Esophagus muscularis mucosa (tissue), 4 donors: ENCODE measurements around the gene GZMH.

Source experiments
- EP300 ChIP-seq: sonication (generic); formaldehyde crosslinking; IDR thresholded peaks from one replicate; pipeline ENCODE4 v1.6.1; 2017; ENCODE audit warnings: antibody characterized with exemption
- POLR2A ChIP-seq: fragments of 450-650 bp; IDR thresholded peaks from one replicate; pipeline ENCODE4 v1.6.1; 2017; ENCODE audit warnings: antibody characterized with exemption, moderate library complexity, mild to moderate bottlenecking, low read depth
- TF ChIP-seq, protein P1 (sequence below), 3 experiments: fragments of 200-600 bp in 2 of 3; fragments of 450-650 bp in 1 of 3; sonication (generic) in 2 of 3; IDR thresholded peaks; one replicate each; pipeline ENCODE4 v1.5.1; 2017 to 2019; ENCODE audit warnings: antibody characterized with exemption in 3 of 3, mild to moderate bottlenecking in 2 of 3, moderate library complexity in 1 of 3

DNA sequence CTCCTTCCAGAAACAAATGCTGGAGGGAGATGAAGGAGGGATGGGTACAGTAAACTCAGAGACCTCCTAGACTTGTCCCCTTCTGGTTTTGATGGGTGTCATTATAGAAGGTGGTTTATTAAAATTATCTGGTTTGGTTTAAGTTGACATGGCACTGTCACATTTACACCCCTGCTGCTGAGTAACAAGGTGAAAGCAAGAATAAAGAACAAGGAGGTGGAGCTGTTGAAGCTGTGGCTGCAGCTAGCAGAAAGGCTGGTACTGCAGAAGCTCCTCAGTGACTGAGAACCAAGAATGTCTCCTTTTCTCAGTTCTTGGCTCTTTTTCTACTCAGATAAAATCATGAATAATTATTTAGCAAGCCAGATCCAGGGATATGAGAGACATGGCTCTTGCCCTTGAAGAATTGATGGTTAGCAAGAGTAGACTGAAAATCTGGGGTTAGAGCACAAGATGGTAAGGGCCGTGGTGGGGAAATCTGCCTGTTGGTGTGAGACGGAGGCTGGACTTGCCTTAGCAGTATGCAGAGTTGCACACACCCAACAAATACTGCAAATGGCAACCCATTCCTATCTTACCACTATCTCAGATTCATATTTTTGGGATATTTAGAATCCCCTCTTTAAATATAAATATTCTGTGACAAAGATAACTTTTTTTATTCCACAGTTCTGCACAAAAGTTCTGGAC lies at the start of gene GZMH:
- TF ChIP-seq, protein P1, sequence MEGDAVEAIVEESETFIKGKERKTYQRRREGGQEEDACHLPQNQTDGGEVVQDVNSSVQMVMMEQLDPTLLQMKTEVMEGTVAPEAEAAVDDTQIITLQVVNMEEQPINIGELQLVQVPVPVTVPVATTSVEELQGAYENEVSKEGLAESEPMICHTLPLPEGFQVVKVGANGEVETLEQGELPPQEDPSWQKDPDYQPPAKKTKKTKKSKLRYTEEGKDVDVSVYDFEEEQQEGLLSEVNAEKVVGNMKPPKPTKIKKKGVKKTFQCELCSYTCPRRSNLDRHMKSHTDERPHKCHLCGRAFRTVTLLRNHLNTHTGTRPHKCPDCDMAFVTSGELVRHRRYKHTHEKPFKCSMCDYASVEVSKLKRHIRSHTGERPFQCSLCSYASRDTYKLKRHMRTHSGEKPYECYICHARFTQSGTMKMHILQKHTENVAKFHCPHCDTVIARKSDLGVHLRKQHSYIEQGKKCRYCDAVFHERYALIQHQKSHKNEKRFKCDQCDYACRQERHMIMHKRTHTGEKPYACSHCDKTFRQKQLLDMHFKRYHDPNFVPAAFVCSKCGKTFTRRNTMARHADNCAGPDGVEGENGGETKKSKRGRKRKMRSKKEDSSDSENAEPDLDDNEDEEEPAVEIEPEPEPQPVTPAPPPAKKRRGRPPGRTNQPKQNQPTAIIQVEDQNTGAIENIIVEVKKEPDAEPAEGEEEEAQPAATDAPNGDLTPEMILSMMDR (IDR thresholded peaks at IDR 0.05) = no peak
- TF ChIP-seq EP300 = no peak
- no peak for TF ChIP-seq POLR2A
